ENCODE measurements around the gene CNIH1.
"Not testable (repeated sequence)": the region's sequence is repeated elsewhere in the genome, so short reads cannot be mapped to it uniquely, and the experiment has no call there.

The CNIH1 gene

GRCh38 chr14:54425537-54426274, 15.5 kb downstream of the CNIH1 start:
- DNase-seq = no peak

- no peak for DNase-seq
Observed at GRCh38 chr14:54425068-54425467, 16.1 kb downstream of the CNIH1 start.

- DNase-seq = no peak
Observed at GRCh38 chr14:54424479-54424901, 16.7 kb downstream of the CNIH1 start.

- DNase-seq = no peak
Observed at GRCh38 chr14:54423991-54424390, 17.2 kb downstream of the CNIH1 start.

GRCh38 chr14:54420478-54421142, 20.6 kb downstream of the CNIH1 start:
- no peak for DNase-seq

GRCh38 chr14:54411371-54411770, 29.8 kb downstream of the CNIH1 start:
- no peak for DNase-seq

GRCh38 chr14:54410215-54410614, 31.0 kb downstream of the CNIH1 start:
- DNase-seq = no peak

- DNase-seq = not testable (repeated sequence)
Observed at GRCh38 chr14:54403401-54404005, 37.7 kb downstream of the CNIH1 start.

GRCh38 chr14:54399560-54399959, 41.6 kb downstream of the CNIH1 start:
- no peak for DNase-seq

GRCh38 chr14:54396493-54397335, 44.5 kb downstream of the CNIH1 start, which contains the start of gene CDKN3:
Gene CDKN3 (plus strand): TSS chr14:54397007. CDS start chr14:54397069, 62 bp downstream.
- DNase-seq = peak; percentile 93

GRCh38 chr14:54396183-54396492, 45.0 kb downstream of the CNIH1 start:
- no peak for DNase-seq

- DNase-seq = no peak
Observed at GRCh38 chr14:54395716-54396115, 45.5 kb downstream of the CNIH1 start.

GRCh38 chr14:54395284-54395683, 45.9 kb downstream of the CNIH1 start:
- no peak for DNase-seq

GRCh38 chr14:54394596-54394995, 46.6 kb downstream of the CNIH1 start:
- DNase-seq = no peak

GRCh38 chr14:54392986-54393884, 47.9 kb downstream of the CNIH1 start:
- not testable (repeated sequence) for DNase-seq

GRCh38 chr14:54392131-54392859, 48.9 kb downstream of the CNIH1 start:
- no peak for DNase-seq

- DNase-seq = no peak
Observed at GRCh38 chr14:54387328-54387727, 53.8 kb downstream of the CNIH1 start.

GRCh38 chr14:54385556-54385955, 55.6 kb downstream of the CNIH1 start:
- DNase-seq = no peak

GRCh38 chr14:54383835-54384234, 57.3 kb downstream of the CNIH1 start:
- DNase-seq = no peak

- DNase-seq = no peak
Observed at GRCh38 chr14:54381821-54382220, 59.4 kb downstream of the CNIH1 start.

- DNase-seq = not testable (repeated sequence)
Observed at GRCh38 chr14:54380558-54380957, 60.6 kb downstream of the CNIH1 start.

Data from activated gamma-delta T cell (primary cell).